GM19372 (cell line): ENCODE measurements around the gene VWA5B1.

Experiments used
- ATAC-seq: cut with Tn5 transposase; IDR thresholded peaks from one replicate; pipeline ENCODE4 v1.9.1; 2021; ENCODE audit warnings: mild to moderate bottlenecking, low read depth, moderate library complexity; ENCODE audit not compliant: unreplicated experiment

The VWA5B1 gene

GRCh38 chr1:20365421-20366055, 74.9 kb downstream of the VWA5B1 start:
- no peak for ATAC-seq

DNA sequence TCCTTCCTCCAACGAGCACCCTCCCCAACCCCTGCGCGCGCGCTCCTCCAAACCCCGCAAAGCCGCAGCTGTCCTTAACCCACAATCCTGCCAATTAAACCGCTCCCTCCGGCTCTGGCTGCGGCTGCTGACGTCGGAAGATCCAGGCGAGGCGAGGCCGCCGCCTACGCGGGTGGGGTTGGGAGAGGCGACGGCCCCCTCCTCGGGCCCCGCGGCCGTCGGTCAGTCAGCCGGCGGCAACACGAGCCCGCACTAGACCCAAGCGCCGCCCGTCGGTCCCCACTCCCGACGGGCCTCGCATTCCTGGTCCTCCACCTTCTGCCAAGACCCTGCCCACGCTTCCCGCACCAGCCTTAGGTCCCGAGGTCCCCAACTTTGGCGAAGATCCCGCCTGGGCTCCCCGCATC, 75.4 kb downstream of the VWA5B1 start:
- no peak for ATAC-seq

GRCh38 chr1:20366463-20367115, 75.9 kb downstream of the VWA5B1 start:
- ATAC-seq = no peak

DNA sequence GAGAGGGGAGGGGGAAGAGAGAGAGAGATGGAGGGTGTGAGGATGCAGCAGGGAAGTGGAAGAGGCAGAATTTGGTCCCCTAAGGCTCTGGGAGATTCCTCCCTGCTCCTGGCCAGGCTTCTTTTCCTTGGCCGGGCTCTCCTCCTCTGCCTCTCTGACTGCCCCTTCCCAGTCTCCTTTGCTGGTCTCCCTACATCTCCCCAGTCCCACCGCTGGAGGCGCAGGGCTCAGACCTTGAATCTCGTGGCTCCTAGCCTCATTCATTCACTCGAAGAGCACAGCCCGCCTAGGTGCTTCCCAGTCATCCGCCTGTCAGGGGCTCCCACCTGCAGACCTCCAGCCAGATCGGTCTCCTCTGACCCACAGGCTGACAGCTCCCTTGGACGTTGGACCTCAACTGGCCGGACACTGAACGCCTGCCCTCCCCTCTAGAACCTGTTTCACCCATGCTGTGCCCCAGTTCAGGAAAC, 76.5 kb downstream of the VWA5B1 start:
- ATAC-seq = no peak

DNA sequence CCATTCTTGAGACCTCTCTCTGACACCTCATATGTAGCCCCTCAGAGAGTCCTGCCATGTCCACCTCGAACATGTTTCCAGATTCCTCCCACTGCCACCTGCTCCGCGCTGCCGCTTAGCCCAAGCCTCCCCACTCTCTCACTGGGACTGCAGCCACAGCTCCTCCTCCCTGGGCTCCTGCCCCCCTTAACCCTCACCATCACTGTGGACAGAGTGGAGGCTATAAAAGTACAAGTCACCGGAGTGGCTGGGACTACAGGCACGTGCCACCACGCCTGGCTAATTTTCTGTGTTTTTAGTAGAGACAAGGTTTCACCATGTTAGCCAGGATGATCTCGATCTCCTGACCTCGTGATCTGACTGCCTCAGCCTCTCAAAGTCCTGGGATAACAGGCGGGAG, 77.0 kb downstream of the VWA5B1 start:
- no peak for ATAC-seq

- ATAC-seq = no peak
Measured at GRCh38 chr1:20368866-20369470, 78.3 kb downstream of the VWA5B1 start.

GRCh38 chr1:20370698-20371097, 80.0 kb downstream of the VWA5B1 start:
- ATAC-seq = no peak

GRCh38 chr1:20371411-20371810, 80.7 kb downstream of the VWA5B1 start:
- no peak for ATAC-seq

- no peak for ATAC-seq
Measured at GRCh38 chr1:20371883-20372282, 81.2 kb downstream of the VWA5B1 start.

GRCh38 chr1:20372676-20373075, 82.0 kb downstream of the VWA5B1 start:
- no peak for ATAC-seq

DNA sequence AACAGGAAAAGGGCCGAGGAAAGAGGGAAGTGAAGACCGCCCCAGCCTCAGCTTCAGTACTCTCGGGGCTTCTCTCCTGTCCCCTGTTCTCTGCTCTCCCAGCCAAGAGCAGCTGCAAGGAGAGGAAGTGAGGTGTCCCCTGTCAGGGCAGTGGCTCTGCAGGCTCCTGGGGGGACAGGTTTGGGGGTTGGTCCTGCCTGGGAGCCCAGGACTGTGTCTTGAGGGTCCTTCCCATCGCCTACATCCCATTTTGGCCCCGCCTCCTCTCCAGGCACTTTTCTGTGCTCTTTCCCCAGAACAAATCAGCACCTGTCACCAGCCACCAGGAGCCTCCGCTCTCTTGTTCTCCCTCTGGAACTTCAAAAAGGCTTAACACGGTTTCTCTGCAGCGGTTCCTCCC, 82.6 kb downstream of the VWA5B1 start:
- ATAC-seq = no peak

- no peak for ATAC-seq
Measured at GRCh38 chr1:20373764-20374163, 83.1 kb downstream of the VWA5B1 start.

GRCh38 chr1:20375563-20375962, 84.9 kb downstream of the VWA5B1 start:
- ATAC-seq = no peak

DNA sequence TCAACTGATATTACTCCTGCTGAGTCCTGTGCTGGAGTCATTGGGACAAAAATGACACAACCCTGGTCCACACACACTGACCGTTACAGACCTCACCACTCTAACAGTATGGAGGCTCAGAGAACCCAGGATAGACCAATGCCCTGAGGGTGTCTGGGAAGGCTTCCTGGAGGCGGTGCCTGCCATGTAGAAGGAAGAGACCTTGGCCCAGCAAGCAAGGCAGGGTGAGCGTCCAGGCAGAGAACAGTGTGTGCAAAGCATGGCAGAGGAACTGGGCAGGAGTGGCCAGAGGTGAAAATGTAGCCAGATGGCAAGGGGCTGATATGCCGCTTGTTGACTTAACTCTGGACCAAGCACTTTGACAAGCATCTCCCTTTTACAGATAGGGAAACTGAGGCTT, 85.5 kb downstream of the VWA5B1 start:
- no peak for ATAC-seq

DNA sequence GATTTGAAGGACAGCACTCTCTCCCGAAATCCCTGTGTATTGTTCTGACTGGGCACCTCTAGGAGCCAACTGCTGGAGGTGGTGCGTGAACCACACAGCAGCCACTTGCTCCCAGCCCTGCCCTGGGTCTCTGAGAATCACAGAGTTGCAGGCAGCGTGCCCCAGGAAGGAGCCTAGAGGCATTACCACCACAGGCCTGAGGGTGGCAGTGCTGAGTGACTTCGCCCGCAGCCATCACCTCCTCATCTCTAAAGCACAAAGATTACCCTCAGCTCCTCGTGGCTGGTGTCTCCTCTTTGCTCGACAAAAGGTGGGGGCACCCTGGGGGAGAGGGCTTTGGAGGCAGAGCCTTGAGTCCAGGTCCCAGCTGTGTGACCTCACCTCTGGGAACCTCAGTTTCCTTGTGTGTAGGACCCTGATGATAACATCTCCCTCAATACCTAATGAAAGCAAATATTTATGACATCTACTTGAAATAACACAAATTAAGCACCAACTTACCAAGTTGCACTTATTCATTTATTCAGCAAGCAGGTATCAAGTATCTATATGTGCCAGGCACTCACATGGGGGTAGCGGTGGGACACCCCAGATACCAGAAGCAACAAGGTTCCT, 86.3 kb downstream of the VWA5B1 start:
- ATAC-seq = no peak

GRCh38 chr1:20377516-20378270, 87.0 kb downstream of the VWA5B1 start:
- no peak for ATAC-seq

DNA sequence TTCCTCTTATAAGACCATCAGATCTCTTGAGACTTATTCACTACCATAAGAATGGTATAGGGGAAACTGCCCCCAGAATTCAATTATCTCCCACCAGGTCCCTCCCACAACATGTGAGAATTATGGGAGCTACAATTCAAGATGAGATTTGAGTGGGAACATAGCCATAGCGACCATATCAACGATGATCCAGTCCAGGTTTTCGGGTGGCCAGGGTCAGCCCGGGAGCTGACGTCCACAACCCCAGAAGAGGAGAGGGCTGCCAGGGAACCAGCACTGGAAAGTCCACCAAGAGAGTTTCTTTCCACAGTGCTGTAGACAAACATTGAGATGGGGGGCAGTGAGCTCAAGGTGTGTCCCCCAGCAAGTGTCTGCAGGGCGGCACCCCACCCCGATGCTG, 88.4 kb downstream of the VWA5B1 start:
- ATAC-seq = no peak

DNA sequence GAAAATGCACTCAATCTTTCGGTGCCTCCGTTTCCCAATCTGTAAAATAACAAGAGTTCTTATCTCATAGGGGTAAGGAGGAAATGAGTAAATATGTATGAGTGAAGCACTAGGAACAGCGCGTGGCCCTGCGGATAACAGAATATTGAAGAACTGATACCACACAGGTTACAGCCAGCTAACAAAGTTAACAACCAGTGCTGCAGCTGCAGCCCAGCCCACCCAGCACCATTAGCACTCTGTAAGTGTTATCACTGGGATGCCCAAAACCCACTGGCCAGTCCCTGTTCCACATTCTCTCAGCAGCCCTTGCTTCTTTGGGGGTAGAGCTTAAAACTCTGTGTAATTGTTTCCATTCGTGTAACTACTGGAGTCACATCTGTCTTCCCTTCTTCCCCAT, 89.5 kb downstream of the VWA5B1 start:
- ATAC-seq = no peak

DNA sequence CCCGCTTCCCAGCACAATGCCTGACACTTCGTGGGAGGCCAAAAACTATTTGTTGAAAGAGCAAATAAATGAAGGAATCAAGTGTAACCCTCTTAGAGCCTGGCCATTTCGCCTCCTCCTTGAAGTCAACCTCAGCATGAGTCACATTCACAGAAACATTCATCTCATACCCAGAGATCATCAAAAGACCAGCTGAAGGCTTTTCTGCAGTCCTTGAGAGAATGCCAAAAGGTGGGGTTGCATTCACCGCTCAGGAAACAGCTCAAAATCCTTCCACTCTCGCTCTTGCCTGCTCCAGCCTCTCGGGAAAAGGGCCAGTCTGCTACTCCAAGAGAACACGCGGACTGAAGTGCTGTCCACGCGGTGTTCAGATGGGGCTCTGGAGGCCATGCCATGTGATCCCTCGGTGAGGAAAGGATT, 90.0 kb downstream of the VWA5B1 start:
- no peak for ATAC-seq

- ATAC-seq = no peak
Measured at GRCh38 chr1:20381045-20381641, 90.5 kb downstream of the VWA5B1 start.
